Measurements from ENCODE around the gene CDKL1. TPM values are rescaled to one million over a fixed set of nuclear protein-coding genes. Genes with fewer than 3 reads are reported as not detected.
"Not testable (repeated sequence)": the region's sequence is repeated elsewhere in the genome, so short reads cannot be mapped to it uniquely, and the experiment has no call there.

The CDKL1 gene
- total RNA-seq, 2 experiments from 2014 or later, result 13.5 to 17.6 TPM

DNA sequence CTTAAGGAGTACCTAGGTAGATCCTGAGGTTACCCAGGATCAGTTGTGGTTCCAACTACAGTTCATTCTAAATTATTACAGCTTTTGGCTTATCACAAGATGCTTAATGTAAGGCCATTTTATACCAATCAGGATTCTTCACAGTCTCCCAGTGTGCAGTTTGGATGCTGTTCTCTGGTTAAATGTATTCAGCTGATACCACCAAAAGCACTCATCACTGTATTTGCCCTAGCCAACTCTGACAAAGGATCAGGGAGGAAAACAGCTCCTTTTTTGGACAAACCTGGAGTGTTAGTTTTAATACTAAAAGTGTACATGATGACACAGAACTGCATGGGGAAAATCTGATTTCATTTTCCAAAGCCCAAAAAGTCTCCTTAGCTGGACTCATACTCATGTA, 65.1 kb downstream of the CDKL1 start:
- Mint-ChIP-seq H3K27ac (no peak overlapping the region), H3K36me3 (peaks cover 22% of the 10 kb centered on the region), H3K4me1 (peaks cover 10% of the 10 kb centered on the region), H3K9me3 (ENCODE audit: low read depth) (no peaks in the 10 kb centered on the region), H3K27me3 (no peaks in the 10 kb centered on the region), H3K4me3 (no peak overlapping the region)
- CTCF ChIA-PET, result interaction anchor here (1.7 kb wide), 1 partner anchor 10 kb away, joined by 8 read pairs; no protein-coding TSS in a partner anchor
- DNase-seq (no peak), ATAC-seq (no peak)

DNA sequence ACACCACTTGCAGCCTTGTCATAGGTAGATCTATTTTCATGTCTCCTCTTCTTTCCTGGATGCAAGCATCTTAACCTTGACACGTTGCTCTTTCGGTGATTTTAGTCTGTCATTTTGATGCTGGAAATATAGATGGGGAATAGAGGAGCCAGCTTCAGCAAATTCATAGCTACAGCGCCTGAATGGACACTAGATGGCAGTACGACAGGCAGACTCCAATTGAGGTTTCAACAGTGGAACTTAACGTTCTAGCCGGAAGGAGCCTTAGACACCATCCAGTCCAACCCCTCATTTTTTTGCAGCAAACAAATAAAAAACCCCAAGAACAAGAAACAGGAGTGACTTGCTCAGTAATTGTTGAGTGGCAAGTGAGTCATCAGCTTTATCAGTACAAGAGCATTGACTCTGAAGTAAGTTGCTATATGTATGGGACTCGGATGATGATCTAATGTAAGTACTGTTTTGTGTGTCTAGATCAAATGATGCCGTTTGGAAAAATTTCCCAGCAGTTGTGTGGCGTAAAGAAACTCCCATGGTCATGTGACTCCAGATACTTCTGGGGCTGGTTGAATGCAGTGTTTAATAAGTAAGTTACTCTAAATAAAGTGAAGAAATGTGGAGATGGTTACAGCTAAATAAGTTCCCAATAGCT, 75.5 kb downstream of the CDKL1 start:
- CTCF ChIA-PET, result interaction anchor here (0.6 to 3.8 kb wide), 33 partner anchors 9 to 687 kb away, joined by 3 to 33 read pairs (median 4); partner anchors contain the start of genes CDKL1, DMAC2L, L2HGDH and MAP4K5
- no peak overlapping the region for H3K27ac Mint-ChIP-seq
- ATAC-seq, result peak; percentile 96
- no peak overlapping the region for H3K4me3 Mint-ChIP-seq
- H3K36me3 Mint-ChIP-seq, result peaks cover 25% of the 10 kb centered on the region
- DNase-seq, result peak; percentile 84
- no peaks in the 10 kb centered on the region for H3K9me3 Mint-ChIP-seq (ENCODE audit: low read depth)
- peaks cover 33% of the 10 kb centered on the region for H3K4me1 Mint-ChIP-seq
- H3K27me3 Mint-ChIP-seq, result no peaks in the 10 kb centered on the region

GRCh38 chr14:50320283-50320682, 76.4 kb downstream of the CDKL1 start:
- H3K36me3 Mint-ChIP-seq, result peaks cover 26% of the 10 kb centered on the region
- H3K27me3 Mint-ChIP-seq, result no peaks in the 10 kb centered on the region
- CTCF ChIA-PET, result interaction anchor here (0.6 to 3.8 kb wide), 25 partner anchors 8 to 686 kb away, joined by 3 to 33 read pairs (median 4); partner anchors contain the start of genes CDKL1, DMAC2L, L2HGDH and MAP4K5
- no peaks in the 10 kb centered on the region for H3K9me3 Mint-ChIP-seq (ENCODE audit: low read depth)
- no peak for ATAC-seq
- H3K4me1 Mint-ChIP-seq, result peaks cover 35% of the 10 kb centered on the region
- DNase-seq, result no peak
- no peak overlapping the region for H3K4me3 Mint-ChIP-seq
- no peak overlapping the region for H3K27ac Mint-ChIP-seq

- H3K27ac Mint-ChIP-seq, result peak overlapping the region; percentile 48
- no peak for DNase-seq
- CTCF ChIA-PET, result interaction anchor here (0.7 to 3.8 kb wide), 10 partner anchors 8 to 438 kb away, joined by 3 to 33 read pairs (median 4); partner anchors contain the start of genes DMAC2L and L2HGDH
- ATAC-seq, result no peak
- peaks cover 35% of the 10 kb centered on the region for H3K4me1 Mint-ChIP-seq
- peaks cover 27% of the 10 kb centered on the region for H3K36me3 Mint-ChIP-seq
- no peaks in the 10 kb centered on the region for H3K27me3 Mint-ChIP-seq
- H3K9me3 Mint-ChIP-seq (ENCODE audit: low read depth), result no peaks in the 10 kb centered on the region
- no peak overlapping the region for H3K4me3 Mint-ChIP-seq
These were observed 77.0 kb downstream of the CDKL1 start for GRCh38 chr14:50319721-50320120.

DNA sequence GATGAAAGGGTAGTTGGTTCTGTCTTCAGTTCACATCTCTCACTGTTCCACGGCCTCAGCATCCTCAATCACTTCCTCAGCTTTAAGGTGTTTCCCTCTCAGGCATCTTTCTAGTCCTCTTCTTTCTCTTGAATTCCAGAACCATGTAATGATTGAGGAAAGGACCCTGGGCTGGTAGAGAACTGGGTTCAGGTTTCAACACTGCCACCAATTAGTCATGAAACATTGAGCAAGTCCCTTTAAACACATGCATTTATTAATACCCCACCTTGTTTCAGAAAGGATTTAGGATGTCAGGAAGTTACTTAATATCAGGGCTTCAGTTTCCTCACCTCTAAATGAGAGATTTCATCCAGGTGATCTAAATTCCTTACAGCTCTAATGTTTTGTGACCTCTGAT, 77.4 kb downstream of the CDKL1 start:
- DNase-seq, result no peak
- Mint-ChIP-seq H3K4me3 (no peak overlapping the region), H3K27me3 (no peaks in the 10 kb centered on the region), H3K4me1 (peaks cover 36% of the 10 kb centered on the region), H3K9me3 (ENCODE audit: low read depth) (peaks cover under 1% of the 10 kb centered on the region), H3K27ac (no peak overlapping the region), H3K36me3 (peaks cover 31% of the 10 kb centered on the region)
- ATAC-seq, result no peak
- CTCF ChIA-PET, result interaction anchor here (0.5 to 1.5 kb wide), 3 partner anchors 13 to 616 kb away, joined by 3 read pairs; no protein-coding TSS in a partner anchor

- no peak overlapping the region for H3K4me3 Mint-ChIP-seq
- CTCF ChIA-PET, result interaction anchor here (1.1 kb wide), 1 partner anchor 221 kb away, joined by 3 read pairs; no protein-coding TSS in a partner anchor
- no peak overlapping the region for H3K27ac Mint-ChIP-seq
- no peak for DNase-seq
- H3K9me3 Mint-ChIP-seq (ENCODE audit: low read depth), result peaks cover 2% of the 10 kb centered on the region
- no peak for ATAC-seq
- no peaks in the 10 kb centered on the region for H3K27me3 Mint-ChIP-seq
- H3K4me1 Mint-ChIP-seq, result peaks cover 43% of the 10 kb centered on the region
- peaks cover 34% of the 10 kb centered on the region for H3K36me3 Mint-ChIP-seq
These were observed 78.6 kb downstream of the CDKL1 start for GRCh38 chr14:50318031-50318626.

DNA sequence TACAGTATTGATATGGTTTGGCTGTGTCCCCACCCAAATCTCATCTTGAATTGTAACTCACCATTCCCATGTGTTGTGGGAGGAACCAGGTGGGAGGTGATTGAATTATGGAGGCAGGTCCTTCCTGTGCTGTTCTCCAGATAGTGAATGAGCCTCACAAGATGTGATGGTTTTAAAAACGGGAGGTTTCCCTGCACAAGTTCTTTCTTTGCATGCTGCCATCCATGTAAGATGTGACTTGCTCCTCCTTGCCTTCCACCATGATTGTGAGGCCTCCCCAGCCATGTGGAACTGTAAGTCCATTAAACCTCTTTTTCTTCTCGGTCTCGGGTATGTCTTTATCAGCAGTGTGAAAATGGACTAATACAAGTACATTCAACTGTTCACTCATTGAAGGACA, 82.6 kb downstream of the CDKL1 start:
- H3K27me3 Mint-ChIP-seq; ATAC-seq; H3K4me3 Mint-ChIP-seq; H3K27ac Mint-ChIP-seq; DNase-seq; CTCF ChIA-PET; H3K9me3 Mint-ChIP-seq (ENCODE audit: low read depth): not testable (repeated sequence)
- H3K36me3 Mint-ChIP-seq, result peaks cover 33% of the 10 kb centered on the region
- H3K4me1 Mint-ChIP-seq, result peaks cover 44% of the 10 kb centered on the region

DNA sequence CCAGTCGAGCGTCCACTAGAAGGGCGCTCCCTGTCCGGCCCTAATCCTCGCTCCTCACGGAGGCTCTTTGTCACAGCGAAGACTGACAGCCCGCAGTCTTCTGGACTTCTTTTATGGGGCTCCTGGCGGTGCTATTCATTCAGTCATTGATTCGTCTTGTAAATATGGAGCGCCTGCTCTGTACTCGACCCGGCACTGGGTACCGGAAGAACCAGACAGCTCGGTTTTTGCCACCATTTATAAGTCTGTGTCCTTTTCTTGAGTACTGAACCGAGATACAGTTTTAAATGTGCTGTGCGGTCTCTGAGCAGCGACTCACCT, 84.0 kb downstream of the CDKL1 start:
- ATAC-seq (peak; percentile 40), DNase-seq (no peak)
- peaks cover 2% of the 10 kb centered on the region for H3K9me3 Mint-ChIP-seq (ENCODE audit: low read depth)
- peaks cover 47% of the 10 kb centered on the region for H3K4me1 Mint-ChIP-seq
- peaks cover 38% of the 10 kb centered on the region for H3K36me3 Mint-ChIP-seq
- CTCF ChIA-PET, result interaction anchor here (1.0 to 2.7 kb wide), 3 partner anchors 9 to 219 kb away, joined by 3 to 33 read pairs (median 4); partner anchors contain the start of gene MAP4K5
- no peaks in the 10 kb centered on the region for H3K27me3 Mint-ChIP-seq
- peak overlapping the region; percentile 96 for H3K27ac Mint-ChIP-seq
- peak overlapping the region; percentile 91 for H3K4me3 Mint-ChIP-seq

- Mint-ChIP-seq H3K4me1 (peaks cover 46% of the 10 kb centered on the region), H3K4me3 (peak within 1 kb of the TSS; percentile 91), H3K27me3 (no peaks in the 10 kb centered on the region), H3K36me3 (peaks cover 39% of the 10 kb centered on the region), H3K9me3 (ENCODE audit: low read depth) (peaks cover 2% of the 10 kb centered on the region), H3K27ac (peak within 1 kb of the TSS; percentile 97)
- DNase-seq (peak; percentile 93), ATAC-seq (peak; percentile 95)
- CTCF ChIA-PET, result interaction anchor here (0.8 to 2.7 kb wide), 4 partner anchors 9 to 220 kb away, joined by 3 to 33 read pairs (median 4); partner anchors contain the start of genes MAP4K5 and SOS2
These were observed 84.5 kb downstream of the CDKL1 start, which contains the start of the genes DMAC2L and L2HGDH for GRCh38 chr14:50311972-50312733. TSS of gene DMAC2L (plus strand) at chr14:50312324. CDS start at chr14:50321488, 9,164 bp downstream. TSS of gene L2HGDH (minus strand) at chr14:50312229. CDS start at chr14:50312150, 79 bp downstream.

DNA sequence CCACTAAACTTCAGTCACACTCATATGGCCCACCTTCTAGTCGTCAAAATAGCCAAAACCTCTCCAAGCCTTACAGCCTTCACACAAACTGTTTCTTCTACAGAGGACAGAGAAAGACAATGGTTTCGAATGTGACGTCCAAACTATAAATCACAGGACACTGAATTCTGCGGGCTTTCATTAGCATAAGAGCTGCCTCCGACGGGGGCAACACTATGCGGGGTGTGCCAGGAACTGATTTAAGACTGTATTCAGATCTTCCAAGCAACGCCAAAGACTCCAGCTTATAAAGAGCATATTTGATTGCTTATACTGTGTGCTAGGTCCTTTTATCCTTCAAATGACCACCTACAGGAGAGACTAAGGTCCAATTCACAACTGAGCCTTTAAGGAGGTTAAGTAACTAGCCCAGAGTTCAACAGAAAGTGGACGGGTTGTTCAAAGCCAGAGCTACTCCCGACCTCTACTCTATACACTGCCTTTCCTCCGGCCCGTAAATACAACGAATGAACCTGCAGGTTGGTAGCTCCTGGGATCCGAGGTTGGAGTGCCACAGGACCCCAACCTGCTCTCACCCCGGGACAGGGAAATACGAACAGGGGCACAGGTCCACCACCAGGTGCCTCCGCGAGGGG, 85.2 kb downstream of the CDKL1 start:
- no peaks in the 10 kb centered on the region for H3K27me3 Mint-ChIP-seq
- peaks cover 2% of the 10 kb centered on the region for H3K9me3 Mint-ChIP-seq (ENCODE audit: low read depth)
- peak overlapping the region; percentile 91 for H3K4me3 Mint-ChIP-seq
- H3K36me3 Mint-ChIP-seq, result peaks cover 39% of the 10 kb centered on the region
- H3K27ac Mint-ChIP-seq, result peak overlapping the region; percentile 97
- peaks cover 43% of the 10 kb centered on the region for H3K4me1 Mint-ChIP-seq
- DNase-seq (no peak), ATAC-seq (no peak)
- CTCF ChIA-PET, result interaction anchor here (0.8 to 2.7 kb wide), 6 partner anchors 9 to 448 kb away, joined by 3 to 33 read pairs (median 4); partner anchors contain the start of genes MAP4K5 and SOS2

GRCh38 chr14:50310445-50310844, 86.2 kb downstream of the CDKL1 start:
- peaks cover 32% of the 10 kb centered on the region for H3K36me3 Mint-ChIP-seq
- peaks cover 2% of the 10 kb centered on the region for H3K9me3 Mint-ChIP-seq (ENCODE audit: low read depth)
- H3K27ac Mint-ChIP-seq, result no peak overlapping the region
- peak overlapping the region; percentile 39 for H3K4me3 Mint-ChIP-seq
- no peaks in the 10 kb centered on the region for H3K27me3 Mint-ChIP-seq
- CTCF ChIA-PET, result interaction anchor here (0.6 to 2.7 kb wide), 4 partner anchors 11 to 707 kb away, joined by 3 to 33 read pairs (median 4); partner anchors contain the start of gene MAP4K5
- no peak for ATAC-seq
- peaks cover 40% of the 10 kb centered on the region for H3K4me1 Mint-ChIP-seq
- no peak for DNase-seq

DNA sequence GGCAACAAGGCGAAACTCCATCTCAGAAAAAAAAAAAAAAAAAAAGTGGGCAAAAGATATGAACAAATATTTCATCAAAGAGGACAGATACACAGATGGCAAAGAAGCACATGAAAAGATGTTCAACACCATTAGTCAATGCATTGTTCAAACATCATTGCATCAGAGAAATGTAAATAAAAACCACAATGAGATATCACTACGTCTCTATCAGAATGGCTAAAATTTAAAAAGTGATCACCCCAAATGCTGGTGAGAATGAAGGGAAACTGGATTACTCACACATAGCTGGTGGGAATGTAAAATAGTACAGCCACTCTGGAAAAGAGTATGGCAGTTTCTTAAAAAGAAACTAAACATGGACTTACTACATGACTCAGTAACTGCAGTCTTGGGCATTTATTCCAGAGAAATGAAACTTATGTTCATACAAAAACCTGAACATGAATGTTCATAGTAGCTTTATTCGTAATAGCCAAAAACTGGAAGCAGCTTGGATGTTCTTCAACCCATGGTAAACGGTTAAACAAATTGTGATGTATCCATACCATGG, 88.2 kb downstream of the CDKL1 start:
- Mint-ChIP-seq H3K36me3 (peaks cover 18% of the 10 kb centered on the region), H3K4me1 (peaks cover 36% of the 10 kb centered on the region), H3K27ac (no peak overlapping the region), H3K9me3 (ENCODE audit: low read depth) (no peaks in the 10 kb centered on the region), H3K4me3 (no peak overlapping the region), H3K27me3 (no peaks in the 10 kb centered on the region)
- CTCF ChIA-PET, result interaction anchor here (1.0 to 1.7 kb wide), 2 partner anchors 13 to 16 kb away, joined by 3 to 4 read pairs; no protein-coding TSS in a partner anchor
- ATAC-seq, result no peak
- DNase-seq, result no peak
